Uterus (tissue), 4 donors: ENCODE measurements around the gene PAFAH2. TPM values are rescaled to one million over a fixed set of nuclear protein-coding genes. Genes with fewer than 3 reads are reported as not detected.

ENCODE experiments used
- DNase-seq, 2 donors: peaks; one replicate each; pipeline ENCODE4 v3.0.0-alpha.2; 2019 to 2020
- H3K27ac ChIP-seq, 2 donors: fragments of 200-600 bp; sonication (generic); 1 replicate in 1 of 2; 2 replicates in 1 of 2; pipeline ENCODE4 v1.5.1; 2016 to 2018
- H3K27me3 ChIP-seq, 2 donors: fragments of 200-600 bp; sonication (generic); one replicate each; pipeline ENCODE4 v1.5.1; 2018 to 2019; ENCODE audit warnings: control low read depth in 1 of 2
- H3K36me3 ChIP-seq, 2 donors: fragments of 200-600 bp; sonication (generic); one replicate each; pipeline ENCODE4 v1.5.1; 2019; ENCODE audit warnings: control low read depth in 1 of 2
- H3K4me1 ChIP-seq, 2 donors: fragments of 200-600 bp; sonication (generic); one replicate each; pipeline ENCODE4 v1.5.1; 2018 to 2019; ENCODE audit warnings: control low read depth in 1 of 2
- H3K4me3 ChIP-seq, 2 donors: fragments of 200-600 bp; sonication (generic); 1 replicate in 1 of 2; 2 replicates in 1 of 2; pipeline ENCODE4 v1.5.1; 2018 to 2019; ENCODE audit warnings: mild to moderate bottlenecking in 1 of 2
- H3K9me3 ChIP-seq, 2 donors: fragments of 200-600 bp; sonication (generic); one replicate each; pipeline ENCODE4 v1.5.1; 2019; ENCODE audit warnings: control low read depth in 1 of 2
- POLR2A ChIP-seq, 2 donors: fragments of 450-650 bp; IDR thresholded peaks; one replicate each; pipeline ENCODE4 v1.6.1; 2016; ENCODE audit warnings: antibody characterized with exemption in 2 of 2, mild to moderate bottlenecking in 1 of 2, moderate library complexity in 1 of 2
- intact Hi-C: fragments of 100-400 bp; cut with DNase I; formaldehyde crosslinking; loops from one replicate; pipeline ENCODE4 v1.15.1; 2023; ENCODE audit warnings: low total_unique reads
- total RNA-seq, 4 donors: library from RNA; depleted of rRNA in 3 of 4; stranded (reverse); fragments of >200 nt in 3 of 4; gene quantifications; one replicate each; pipeline versions ENCODE4 v1.1.0 to v1.2.4, GENCODE V29; 2014 to 2023
- TF ChIP-seq, protein P1 (sequence below), 4 experiments: fragments of 200-600 bp in 2 of 4; fragments of 450-650 bp in 2 of 4; sonication (generic) in 2 of 4; IDR thresholded peaks; one replicate each; pipeline ENCODE4 v1.5.1; 2016 to 2019; ENCODE audit warnings: antibody characterized with exemption in 4 of 4, mild to moderate bottlenecking in 2 of 4, moderate library complexity in 1 of 4
- donor health status: DM: yes; HTN: yes; CAD: no.

The PAFAH2 gene
- total RNA-seq, 4 donors from 2014 or later = 6.2 to 12.3 (median 9.2) TPM

GRCh38 chr1:26044971-26045721, 47.3 kb upstream of the PAFAH2 start:
- Histone ChIP-seq H3K27me3 (peaks cover 11 to 14% of the 10 kb centered on the region in 2 donors), H3K4me1 (peaks cover 0 to 10% of the 10 kb centered on the region in 2 donors), H3K9me3 (no peaks in the 10 kb centered on the region), H3K36me3 (no peaks in the 10 kb centered on the region), H3K4me3 (no peak overlapping the region), H3K27ac (no peak overlapping the region)
- intact Hi-C loops = no loop called here
- no peak for DNase-seq
- TF ChIP-seq, protein P1, sequence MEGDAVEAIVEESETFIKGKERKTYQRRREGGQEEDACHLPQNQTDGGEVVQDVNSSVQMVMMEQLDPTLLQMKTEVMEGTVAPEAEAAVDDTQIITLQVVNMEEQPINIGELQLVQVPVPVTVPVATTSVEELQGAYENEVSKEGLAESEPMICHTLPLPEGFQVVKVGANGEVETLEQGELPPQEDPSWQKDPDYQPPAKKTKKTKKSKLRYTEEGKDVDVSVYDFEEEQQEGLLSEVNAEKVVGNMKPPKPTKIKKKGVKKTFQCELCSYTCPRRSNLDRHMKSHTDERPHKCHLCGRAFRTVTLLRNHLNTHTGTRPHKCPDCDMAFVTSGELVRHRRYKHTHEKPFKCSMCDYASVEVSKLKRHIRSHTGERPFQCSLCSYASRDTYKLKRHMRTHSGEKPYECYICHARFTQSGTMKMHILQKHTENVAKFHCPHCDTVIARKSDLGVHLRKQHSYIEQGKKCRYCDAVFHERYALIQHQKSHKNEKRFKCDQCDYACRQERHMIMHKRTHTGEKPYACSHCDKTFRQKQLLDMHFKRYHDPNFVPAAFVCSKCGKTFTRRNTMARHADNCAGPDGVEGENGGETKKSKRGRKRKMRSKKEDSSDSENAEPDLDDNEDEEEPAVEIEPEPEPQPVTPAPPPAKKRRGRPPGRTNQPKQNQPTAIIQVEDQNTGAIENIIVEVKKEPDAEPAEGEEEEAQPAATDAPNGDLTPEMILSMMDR (IDR thresholded peaks at IDR 0.05) = no peak
- TF ChIP-seq POLR2A (IDR thresholded peaks at IDR 0.05) = no peak

DNA sequence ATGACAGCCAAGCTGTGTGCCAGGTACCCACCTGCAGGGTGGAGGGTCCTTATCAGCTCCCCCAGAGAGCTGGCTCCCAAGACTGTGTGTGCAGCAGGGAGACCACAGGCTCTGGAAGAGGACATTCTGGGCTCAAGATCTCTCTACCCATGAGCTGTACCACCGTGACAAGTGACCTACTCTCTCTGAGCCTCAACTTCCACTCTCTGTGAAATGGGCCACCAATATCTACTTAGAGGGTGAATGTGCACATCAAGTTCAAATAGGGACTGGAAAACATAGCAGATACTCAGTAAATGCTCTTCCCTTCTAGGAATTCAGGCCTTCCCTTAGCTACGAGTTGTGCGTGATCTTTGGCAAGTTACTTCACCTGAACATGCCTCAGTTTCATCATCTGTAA, 46.6 kb upstream of the PAFAH2 start:
- H3K27me3 ChIP-seq = peaks cover 11 to 14% of the 10 kb centered on the region in 2 donors
- H3K27ac ChIP-seq = no peak overlapping the region
- peaks cover 0 to 10% of the 10 kb centered on the region in 2 donors for H3K4me1 ChIP-seq
- no peak overlapping the region for H3K4me3 ChIP-seq
- H3K36me3 ChIP-seq = no peaks in the 10 kb centered on the region
- DNase-seq = no peak
- H3K9me3 ChIP-seq = no peaks in the 10 kb centered on the region
- TF ChIP-seq, protein P1 (IDR thresholded peaks at IDR 0.05) = no peak
- TF ChIP-seq POLR2A (IDR thresholded peaks at IDR 0.05) = no peak
- intact Hi-C loops = no loop called here

DNA sequence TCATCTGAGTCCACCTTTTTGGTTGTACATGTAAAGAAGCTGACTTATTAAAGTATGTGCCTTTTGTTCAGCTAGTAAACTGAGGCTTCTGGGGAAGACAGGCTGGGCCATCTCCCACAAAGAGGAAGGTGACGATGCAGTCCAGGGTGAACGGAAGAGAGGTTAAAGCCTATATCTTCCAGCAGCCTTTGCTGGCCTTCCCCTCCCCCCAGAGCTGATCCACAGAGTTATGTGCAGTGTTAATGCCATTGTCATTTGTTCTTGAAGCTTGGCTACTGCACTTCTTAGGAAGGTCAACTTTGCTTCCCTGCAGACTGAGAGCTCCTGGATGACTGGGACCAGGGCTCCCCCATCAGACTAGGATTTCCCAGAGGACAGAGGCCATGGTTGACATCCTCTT, 45.9 kb upstream of the PAFAH2 start:
- no peaks in the 10 kb centered on the region for H3K36me3 ChIP-seq
- H3K27ac ChIP-seq = no peak overlapping the region
- H3K9me3 ChIP-seq = no peaks in the 10 kb centered on the region
- no peak for TF ChIP-seq POLR2A (IDR thresholded peaks at IDR 0.05)
- TF ChIP-seq, protein P1 (IDR thresholded peaks at IDR 0.05) = no peak
- no peak for DNase-seq
- intact Hi-C loops = no loop called here
- peaks cover 0 to 10% of the 10 kb centered on the region in 2 donors for H3K4me1 ChIP-seq
- H3K27me3 ChIP-seq = peaks cover 11 to 14% of the 10 kb centered on the region in 2 donors
- H3K4me3 ChIP-seq = no peak overlapping the region

DNA sequence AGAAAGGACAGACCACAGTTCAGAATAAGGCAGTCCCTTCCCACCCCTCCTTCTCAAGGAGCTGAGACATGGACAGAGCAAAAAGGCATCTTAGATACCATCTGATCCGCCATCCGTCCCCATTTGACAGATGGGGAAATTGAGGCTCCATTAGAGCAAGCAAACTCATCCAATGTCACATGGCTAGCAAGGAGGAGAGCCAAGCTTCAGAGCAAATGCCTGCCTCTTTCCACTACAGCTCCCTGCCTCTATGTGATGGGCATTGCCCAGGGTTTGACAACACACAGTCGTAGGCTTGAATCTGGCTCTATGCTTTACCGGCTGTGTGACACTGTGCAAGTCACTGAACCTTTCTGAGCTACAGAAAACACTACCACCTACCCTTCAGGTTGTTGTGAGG, 44.1 kb upstream of the PAFAH2 start:
- Histone ChIP-seq H3K4me3 (no peak overlapping the region), H3K9me3 (no peaks in the 10 kb centered on the region), H3K4me1 (peaks cover 0 to 10% of the 10 kb centered on the region in 2 donors), H3K36me3 (no peaks in the 10 kb centered on the region), H3K27me3 (peaks cover 11 to 14% of the 10 kb centered on the region in 2 donors), H3K27ac (no peak overlapping the region)
- no peak for TF ChIP-seq POLR2A (IDR thresholded peaks at IDR 0.05)
- intact Hi-C loops = no loop called here
- DNase-seq = no peak

DNA sequence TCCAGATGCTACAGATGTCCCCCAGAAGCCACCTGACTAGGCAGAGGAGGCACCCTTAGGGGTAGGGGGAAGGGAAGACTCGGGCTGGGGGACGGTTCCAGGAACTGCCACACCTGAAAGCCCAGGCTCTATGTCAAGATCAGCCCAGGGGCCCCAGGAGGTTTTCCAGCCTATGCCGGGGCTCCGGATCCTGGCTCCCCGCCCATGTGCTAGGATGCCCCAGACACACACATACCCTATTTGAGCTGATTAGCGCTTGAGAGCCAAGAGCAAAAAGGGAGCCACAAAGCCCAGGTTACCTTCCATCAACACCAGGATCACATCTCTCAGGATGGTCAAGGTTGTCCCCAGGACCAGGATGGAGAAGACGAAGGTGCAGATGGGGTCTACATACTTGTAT, 43.5 kb upstream of the PAFAH2 start:
- Histone ChIP-seq H3K9me3 (no peaks in the 10 kb centered on the region), H3K4me3 (no peak overlapping the region), H3K36me3 (no peaks in the 10 kb centered on the region), H3K27me3 (peaks cover 8 to 9% of the 10 kb centered on the region in 2 donors), H3K4me1 (peaks cover 0 to 10% of the 10 kb centered on the region in 2 donors), H3K27ac (no peak overlapping the region)
- no peak for DNase-seq
- TF ChIP-seq, protein P1 (IDR thresholded peaks at IDR 0.05) = no peak
- TF ChIP-seq POLR2A (IDR thresholded peaks at IDR 0.05) = no peak
- intact Hi-C loops = no loop called here
